Lung (tissue), 12 donors: ENCODE measurements around the gene RAB40A. TPM values are rescaled to one million over a fixed set of nuclear protein-coding genes. Genes with fewer than 3 reads are reported as not detected.
A peak's percentile ranks its signal among the peaks of the same experiment; 100 is the strongest.

Experiments used
- ATAC-seq: fragments of 200-7000 bp; cut with Tn5 transposase; one replicate; pipeline ENCODE4 v1.9.1; 2020; ENCODE audit warnings: moderate number of reproducible peaks; ENCODE audit not compliant: insufficient read depth, low FRiP score
- DNase-seq, 3 donors: peaks; one replicate each; pipeline ENCODE4 v3.0.0-alpha.2; 2013 to 2017
- H3K27ac ChIP-seq, 2 donors: one replicate each; pipeline ENCODE4 v1.5.1; 2013; ENCODE audit warnings: mild to moderate bottlenecking in 2 of 2, moderate library complexity in 2 of 2, control low read depth in 1 of 2, inconsistent platforms in 1 of 2, low read depth in 1 of 2, low read length in 1 of 2
- H3K27me3 ChIP-seq, 3 donors: one replicate each; pipeline ENCODE4 v1.5.1; 2013; ENCODE audit warnings: low read length in 2 of 3; ENCODE audit not compliant: control insufficient read depth in 3 of 3, insufficient read depth in 3 of 3
- H3K36me3 ChIP-seq, 4 donors: one replicate each; pipeline ENCODE4 v1.5.1; 2013; ENCODE audit warnings: low read length in 4 of 4, mild to moderate bottlenecking in 1 of 4, moderate library complexity in 1 of 4; ENCODE audit not compliant: control insufficient read depth in 4 of 4, insufficient read depth in 4 of 4
- H3K4me1 ChIP-seq, 5 donors: one replicate each; pipeline ENCODE4 v1.5.1; 2013; ENCODE audit warnings: low read length in 5 of 5, mild to moderate bottlenecking in 2 of 5, moderate library complexity in 1 of 5; ENCODE audit not compliant: control insufficient read depth in 5 of 5, insufficient read depth in 5 of 5
- H3K4me3 ChIP-seq: one replicate; pipeline ENCODE4 v1.5.1; 2013; ENCODE audit warnings: mild to moderate bottlenecking, control low read depth, moderate library complexity
- H3K9ac ChIP-seq, 2 donors: one replicate each; pipeline ENCODE4 v1.5.1; 2013; ENCODE audit warnings: low read length in 2 of 2, control low read depth in 1 of 2; ENCODE audit not compliant: insufficient read depth in 1 of 2
- H3K9me3 ChIP-seq, 4 donors: one replicate each; pipeline ENCODE4 v1.5.1; 2013; ENCODE audit warnings: low read length in 3 of 4, mild to moderate bottlenecking in 1 of 4, moderate library complexity in 1 of 4; ENCODE audit not compliant: control insufficient read depth in 4 of 4, insufficient read depth in 3 of 4
- WGBS, 2 donors: extraction: QIAGEN DNeasy Blood & Tissue Kit; methylation state at CpG; one replicate each; pipeline ENCODE4 v1.1.7; 2013; 5-methylcytosine and 5-hydroxymethylcytosine counted together
- polyA plus RNA-seq, 2 donors: library from polyadenylated mRNA; stranded (reverse); fragments of 200-250 nt; gene quantifications; one replicate each; pipeline ENCODE4 v1.2.1, GENCODE V29; 2013
- total RNA-seq, 2 donors: library from RNA; depleted of rRNA in 1 of 2; stranded (reverse); fragments of >200 nt in 1 of 2; gene quantifications; one replicate each; pipeline ENCODE4 v1.2.1, GENCODE V29; 2014 to 2021
- TF ChIP-seq, protein P1 (sequence below): IDR thresholded peaks from 2 replicates; pipeline ENCODE4 v1.5.1; 2012; ENCODE audit warnings: mild to moderate bottlenecking; ENCODE audit errors: control extremely low read depth, extremely low read depth
- donor health status: control.
- donor health status: control.
- donor health status: Bipolar disorder and iron deficiency.
- donor health status: healthy.
- donor health status: DM: yes; HTN: yes; CAD: no.

The RAB40A gene
- total and polyA plus RNA-seq, 4 donors = 0.06 to 1.1 (median 0.24) TPM

DNA sequence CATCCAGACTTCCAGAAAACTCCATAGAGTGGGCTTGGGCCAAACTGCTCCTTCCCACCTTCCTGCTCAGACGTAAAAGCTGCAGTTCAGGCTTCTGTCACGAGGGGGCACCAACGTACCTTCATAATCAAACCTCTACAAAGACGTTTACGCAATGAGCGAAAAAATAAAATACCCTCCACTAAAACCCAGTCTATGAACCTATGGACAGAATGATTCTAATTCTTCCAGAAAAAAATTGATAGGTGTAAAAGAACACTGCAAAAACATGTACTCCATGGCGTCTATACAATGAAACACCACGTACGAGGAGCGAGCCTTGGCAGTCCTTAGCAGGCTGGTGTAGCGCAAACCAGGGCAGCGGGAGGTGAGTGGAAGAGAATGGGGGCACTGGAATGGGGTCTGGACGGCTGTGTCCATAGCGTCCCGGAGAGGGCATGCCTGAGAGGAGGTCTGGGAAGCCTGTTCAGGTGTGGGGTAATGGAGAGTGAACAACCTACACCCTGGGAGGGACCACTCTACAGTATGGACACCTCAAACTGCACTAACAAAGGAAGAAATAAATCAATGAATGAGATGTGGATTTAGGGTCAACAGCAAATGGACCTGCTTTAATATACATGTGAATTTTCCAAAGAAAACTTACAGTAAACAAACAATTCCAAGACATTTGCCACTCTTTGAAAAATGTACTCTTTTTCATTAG is 14.4 kb upstream of the RAB40A start:
- ATAC-seq = peak; percentile 70
- Histone ChIP-seq H3K9ac (peak overlapping the region in 1 of 2 donors; percentile 69), H3K4me1 (no peaks in the 10 kb centered on the region), H3K27me3 (peaks cover 4 to 21% (median 12%) of the 10 kb centered on the region in 3 donors), H3K27ac (no peak overlapping the region), H3K9me3 (no peaks in the 10 kb centered on the region), H3K4me3 (no peak overlapping the region), H3K36me3 (no peaks in the 10 kb centered on the region)
- WGBS, 2 donors = 6 to 18% methylated on average over 15 of the region's 15 CpGs
- peak; percentile 82 to 86 (median 83) for DNase-seq
- TF ChIP-seq, protein P1, sequence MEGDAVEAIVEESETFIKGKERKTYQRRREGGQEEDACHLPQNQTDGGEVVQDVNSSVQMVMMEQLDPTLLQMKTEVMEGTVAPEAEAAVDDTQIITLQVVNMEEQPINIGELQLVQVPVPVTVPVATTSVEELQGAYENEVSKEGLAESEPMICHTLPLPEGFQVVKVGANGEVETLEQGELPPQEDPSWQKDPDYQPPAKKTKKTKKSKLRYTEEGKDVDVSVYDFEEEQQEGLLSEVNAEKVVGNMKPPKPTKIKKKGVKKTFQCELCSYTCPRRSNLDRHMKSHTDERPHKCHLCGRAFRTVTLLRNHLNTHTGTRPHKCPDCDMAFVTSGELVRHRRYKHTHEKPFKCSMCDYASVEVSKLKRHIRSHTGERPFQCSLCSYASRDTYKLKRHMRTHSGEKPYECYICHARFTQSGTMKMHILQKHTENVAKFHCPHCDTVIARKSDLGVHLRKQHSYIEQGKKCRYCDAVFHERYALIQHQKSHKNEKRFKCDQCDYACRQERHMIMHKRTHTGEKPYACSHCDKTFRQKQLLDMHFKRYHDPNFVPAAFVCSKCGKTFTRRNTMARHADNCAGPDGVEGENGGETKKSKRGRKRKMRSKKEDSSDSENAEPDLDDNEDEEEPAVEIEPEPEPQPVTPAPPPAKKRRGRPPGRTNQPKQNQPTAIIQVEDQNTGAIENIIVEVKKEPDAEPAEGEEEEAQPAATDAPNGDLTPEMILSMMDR = peak; percentile 70

GRCh38 chrX:103531002-103531401 is 11.7 kb upstream of the RAB40A start:
- Histone ChIP-seq H3K4me3 (no peak overlapping the region), H3K27me3 (peaks cover 4 to 28% (median 9%) of the 10 kb centered on the region in 3 donors), H3K27ac (no peak overlapping the region), H3K9ac (no peak overlapping the region), H3K9me3 (no peaks in the 10 kb centered on the region), H3K36me3 (no peaks in the 10 kb centered on the region), H3K4me1 (no peaks in the 10 kb centered on the region)
- TF ChIP-seq, protein P1 = no peak
- no peak for DNase-seq
- no peak for ATAC-seq
- WGBS, 2 donors = 74 to 92% methylated on average over 6 of the region's 6 CpGs

- no peaks in the 10 kb centered on the region for H3K4me1 ChIP-seq
- no peak overlapping the region for H3K27ac ChIP-seq
- no peak overlapping the region for H3K4me3 ChIP-seq
- DNase-seq = no peak
- H3K9ac ChIP-seq = no peak overlapping the region
- H3K9me3 ChIP-seq = no peaks in the 10 kb centered on the region
- TF ChIP-seq, protein P1 = no peak
- WGBS, 2 donors = 71 to 94% methylated on average over 1 of the region's 1 CpG
- no peaks in the 10 kb centered on the region for H3K36me3 ChIP-seq
- H3K27me3 ChIP-seq = peaks cover 4 to 30% (median 9%) of the 10 kb centered on the region in 3 donors
- ATAC-seq = no peak
These were observed 11.3 kb upstream of the RAB40A start for GRCh38 chrX:103530545-103530944.
